GM21576 (cell line): ENCODE data around the gene CMTM6.
"Not testable (repeated sequence)": the region's sequence is repeated elsewhere in the genome, so short reads cannot be mapped to it uniquely, and the experiment has no call there.

Source experiments
- ATAC-seq: cut with Tn5 transposase; IDR thresholded peaks from one replicate; pipeline ENCODE4 v1.9.1; 2021; ENCODE audit warnings: mild to moderate bottlenecking, moderate library complexity; ENCODE audit not compliant: unreplicated experiment

The CMTM6 gene, protein sequence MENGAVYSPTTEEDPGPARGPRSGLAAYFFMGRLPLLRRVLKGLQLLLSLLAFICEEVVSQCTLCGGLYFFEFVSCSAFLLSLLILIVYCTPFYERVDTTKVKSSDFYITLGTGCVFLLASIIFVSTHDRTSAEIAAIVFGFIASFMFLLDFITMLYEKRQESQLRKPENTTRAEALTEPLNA

DNA sequence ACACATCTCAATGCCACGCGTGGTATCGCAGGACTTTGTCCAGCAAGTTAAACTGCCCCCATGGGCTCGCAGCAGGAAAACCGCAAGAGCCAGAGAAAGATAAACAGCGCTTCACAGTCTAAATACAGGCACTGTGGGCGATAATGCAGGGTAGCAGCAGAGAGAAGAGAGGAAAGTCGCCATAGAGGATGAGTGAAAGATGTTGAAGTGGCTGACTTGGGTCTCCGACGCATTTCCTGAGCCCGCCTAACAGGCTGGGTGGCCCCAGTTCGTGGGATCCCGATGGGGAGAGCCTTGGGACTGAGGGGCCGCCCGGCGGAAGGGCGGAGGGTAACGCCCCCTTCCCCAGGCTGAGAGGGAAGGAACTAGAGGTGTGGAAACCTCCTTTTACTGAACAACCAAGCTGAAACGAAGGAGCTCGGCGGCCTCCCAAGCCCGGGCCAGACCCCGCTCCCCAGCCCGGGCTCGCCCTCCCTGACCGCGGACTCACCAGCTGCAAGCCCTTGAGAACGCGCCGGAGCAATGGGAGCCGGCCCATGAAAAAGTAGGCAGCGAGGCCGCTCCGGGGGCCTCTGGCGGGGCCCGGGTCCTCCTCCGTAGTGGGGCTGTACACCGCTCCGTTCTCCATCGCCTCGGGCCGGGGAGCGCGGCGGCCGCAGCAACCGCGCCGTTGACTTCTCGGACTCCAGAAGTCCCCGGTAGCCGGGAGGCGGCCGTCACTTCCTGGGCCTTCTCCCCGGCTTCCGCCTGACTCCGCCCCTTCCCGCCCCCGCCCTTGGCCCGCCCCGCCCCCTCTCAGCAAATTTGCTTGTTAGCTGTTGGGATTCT lies at the start of gene CMTM6:
CMTM6 (minus strand) TSS at position 735 of the 828 bp plus-strand sequence; CDS start at position 628, 107 bp downstream.
- peak; percentile 68 for ATAC-seq

DNA sequence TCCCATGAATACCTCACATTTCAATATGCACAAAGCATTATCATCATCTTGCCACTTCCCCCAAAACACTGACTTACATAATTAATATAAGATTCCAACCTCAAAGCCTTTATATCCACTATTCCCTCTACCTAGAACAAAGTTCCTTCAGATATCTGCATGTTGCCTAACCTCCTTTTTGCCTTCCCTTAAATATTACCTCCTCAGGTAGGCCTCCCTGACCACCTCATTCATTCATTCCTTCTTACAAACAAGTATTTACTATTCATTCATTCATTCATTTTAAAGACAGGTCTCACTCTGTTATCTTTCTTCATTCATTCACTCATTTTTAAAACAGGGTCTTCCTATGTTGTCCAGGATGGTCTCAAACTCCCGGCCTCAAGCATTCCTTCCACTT lies 49.4 kb upstream of the CMTM6 start:
- no peak for ATAC-seq

DNA sequence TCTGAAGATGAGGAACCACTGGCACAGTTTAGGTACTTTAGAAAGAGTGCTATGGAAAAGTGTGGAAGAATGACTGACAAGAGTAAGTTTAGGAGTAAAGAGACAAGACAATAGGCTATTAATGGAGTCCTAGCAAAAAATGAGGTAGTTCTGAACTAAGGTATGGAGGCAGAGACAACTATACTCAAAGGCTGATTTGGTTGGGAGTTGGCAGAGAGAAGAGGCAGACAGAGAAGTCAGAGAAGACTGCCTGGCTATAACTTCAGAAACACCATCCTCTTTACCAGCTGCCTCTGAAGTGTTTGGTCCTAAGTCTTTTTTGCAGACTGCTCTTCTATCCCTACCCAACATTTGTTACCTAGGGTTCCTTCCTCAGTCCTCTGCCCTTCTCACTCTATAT lies 48.8 kb upstream of the CMTM6 start:
- no peak for ATAC-seq

DNA sequence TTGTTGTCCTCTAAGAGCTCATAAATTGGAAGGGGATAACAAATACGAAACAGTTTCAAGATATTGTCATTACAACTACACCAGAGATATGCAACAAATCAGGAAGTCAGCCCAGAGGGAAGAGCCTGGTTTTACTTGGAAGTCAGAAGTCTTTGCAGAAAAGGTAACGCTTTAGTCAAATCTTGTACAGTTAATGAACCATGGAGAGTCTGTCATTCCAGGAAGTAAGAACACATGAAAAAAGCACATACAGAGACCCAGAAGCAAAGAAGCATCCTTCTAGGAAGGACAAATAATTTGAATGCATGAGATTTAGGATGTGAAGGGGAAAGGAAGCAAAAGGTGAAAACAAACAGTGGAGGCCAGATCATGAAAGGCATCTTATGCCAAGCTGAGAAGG lies 48.4 kb upstream of the CMTM6 start:
- ATAC-seq: no peak

DNA sequence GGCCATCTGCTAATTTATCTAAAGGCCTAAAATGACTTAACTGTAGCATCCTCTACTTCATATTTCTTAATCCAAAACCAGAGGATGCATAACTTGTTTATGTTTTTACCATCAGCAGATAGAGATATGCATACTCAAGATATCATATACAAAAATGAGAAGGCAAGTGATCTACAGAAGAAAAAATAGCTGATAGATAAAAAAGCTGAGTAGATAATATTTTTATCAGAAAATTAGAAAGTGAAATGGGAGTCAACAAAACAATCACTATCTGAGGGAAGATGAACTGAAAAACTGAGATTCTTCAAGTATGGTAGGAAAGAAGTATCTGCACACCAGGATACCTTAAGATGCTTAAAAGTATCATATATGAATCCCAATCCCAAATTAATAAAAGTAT lies 42.7 kb upstream of the CMTM6 start:
- ATAC-seq: no peak

DNA sequence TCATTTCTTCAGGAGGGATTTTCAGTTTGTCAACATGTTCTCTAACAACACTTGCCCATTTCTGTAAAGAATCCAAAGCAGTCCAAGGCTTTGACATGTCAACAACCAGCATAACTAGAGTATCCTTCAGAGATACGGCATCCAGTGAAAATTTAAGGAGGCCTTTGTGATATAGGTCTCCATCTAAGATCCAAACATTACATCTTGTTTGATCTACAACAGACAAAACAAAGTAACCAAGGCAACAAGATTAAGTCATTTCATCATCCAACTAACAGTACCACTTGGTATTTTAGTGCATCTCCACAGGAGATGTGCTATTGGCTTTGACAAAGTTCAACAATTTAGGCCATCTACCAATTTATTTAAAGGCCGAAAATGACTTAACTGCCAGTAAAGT lies 42.2 kb upstream of the CMTM6 start:
- ATAC-seq: no peak

DNA sequence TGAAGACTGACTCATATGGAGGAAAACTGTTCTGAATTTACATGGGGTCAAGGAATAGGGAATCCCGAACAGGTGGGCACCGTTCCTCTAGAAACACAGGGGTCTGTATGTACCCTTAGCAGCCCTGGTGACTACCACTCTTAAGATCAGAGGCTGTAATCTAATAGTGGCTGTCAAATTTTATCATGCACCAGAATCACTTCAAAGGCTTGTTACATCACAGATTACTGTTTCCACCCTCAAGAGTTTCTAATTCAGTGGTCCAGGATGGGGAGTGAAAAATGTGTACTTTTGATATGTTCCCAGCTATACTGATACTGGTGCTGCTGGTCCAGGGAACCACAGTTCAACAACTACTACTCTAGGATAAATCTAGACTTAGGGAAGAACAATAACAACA lies 40.2 kb upstream of the CMTM6 start:
- no peak for ATAC-seq

DNA sequence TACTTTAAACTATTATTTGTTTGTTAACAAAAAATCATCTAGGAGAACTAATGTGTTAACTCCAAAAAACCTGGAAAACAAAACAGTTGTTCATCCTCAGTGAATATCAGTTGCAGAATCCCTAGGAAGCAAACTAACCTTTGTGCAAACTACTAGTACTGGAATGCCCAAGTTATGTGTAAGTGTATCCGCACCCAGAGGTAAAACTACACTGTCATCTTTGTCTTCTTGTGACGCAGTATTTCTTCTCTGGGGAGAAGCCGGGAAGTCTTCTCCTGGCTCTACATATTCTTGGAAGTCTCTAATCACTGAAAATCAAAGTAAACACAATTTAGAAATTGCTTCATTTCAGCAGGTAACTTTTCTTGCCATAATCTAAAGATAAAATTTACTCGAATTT lies 38.2 kb upstream of the CMTM6 start:
- no peak for ATAC-seq

DNA sequence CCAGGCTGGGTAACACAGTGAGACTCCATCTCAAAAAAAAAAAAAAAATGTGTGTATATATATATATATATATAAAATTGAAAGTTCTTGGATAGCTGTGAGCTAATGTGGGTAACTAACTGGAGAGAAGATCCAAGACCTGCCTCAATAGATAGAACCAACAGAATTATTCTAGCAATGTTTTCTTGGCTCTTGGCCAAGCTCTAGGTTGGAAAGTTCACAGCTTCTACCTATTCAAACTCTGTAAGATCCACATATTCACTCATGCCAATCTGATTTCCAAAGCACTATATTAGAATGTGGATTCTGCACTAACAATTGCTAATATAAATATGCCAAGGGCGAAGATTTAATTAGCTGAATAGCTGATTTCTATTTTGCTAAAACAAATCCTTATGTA lies 29.8 kb upstream of the CMTM6 start:
- no peak for ATAC-seq

DNA sequence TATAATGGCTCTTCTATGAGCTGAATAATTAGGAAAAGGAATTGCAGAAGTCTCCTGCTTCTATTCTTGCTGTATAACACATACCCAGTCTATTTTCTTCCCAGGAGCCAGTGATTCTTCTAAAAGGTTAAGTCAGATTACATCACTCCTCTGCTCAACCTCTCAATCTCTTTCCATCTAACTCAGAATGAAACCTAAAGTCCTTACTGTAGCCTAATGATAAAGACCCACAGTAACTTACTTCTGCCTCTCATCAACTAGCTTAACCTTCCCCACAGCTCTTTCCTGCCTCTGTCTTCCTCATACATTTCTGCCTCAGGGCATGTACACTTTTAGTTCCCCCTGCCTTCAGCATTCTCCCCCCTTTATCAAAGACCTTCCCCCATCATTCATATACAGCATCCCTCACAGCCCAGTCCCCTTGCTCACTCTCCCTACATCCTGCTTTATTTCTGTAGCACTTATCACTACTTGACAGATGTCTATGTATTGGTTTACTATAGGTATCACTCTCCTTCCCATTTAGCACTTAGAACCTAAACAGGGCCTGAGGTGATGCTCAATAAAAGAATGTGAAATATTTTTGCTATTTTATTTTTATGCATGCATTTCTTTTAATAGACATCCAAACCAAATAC lies 28.5 kb upstream of the CMTM6 start:
- no peak for ATAC-seq

DNA sequence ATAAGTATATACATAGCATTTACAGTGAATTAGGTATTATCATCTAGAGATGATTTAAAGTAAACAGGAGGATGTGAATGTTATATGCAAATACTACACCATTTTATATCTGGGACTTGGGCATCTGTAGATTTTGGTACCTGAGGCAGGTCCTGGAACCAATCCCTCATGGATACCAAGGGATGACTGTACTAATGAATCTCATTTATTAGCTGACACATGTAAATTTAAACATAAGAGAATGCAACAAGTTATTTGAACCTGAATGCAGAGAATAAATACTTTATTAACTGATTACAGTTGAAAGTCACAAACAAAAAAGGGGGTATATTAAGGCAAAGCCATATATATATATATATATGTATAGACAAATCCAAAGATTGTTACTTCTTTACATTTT lies 23.1 kb upstream of the CMTM6 start:
- ATAC-seq: no peak

DNA sequence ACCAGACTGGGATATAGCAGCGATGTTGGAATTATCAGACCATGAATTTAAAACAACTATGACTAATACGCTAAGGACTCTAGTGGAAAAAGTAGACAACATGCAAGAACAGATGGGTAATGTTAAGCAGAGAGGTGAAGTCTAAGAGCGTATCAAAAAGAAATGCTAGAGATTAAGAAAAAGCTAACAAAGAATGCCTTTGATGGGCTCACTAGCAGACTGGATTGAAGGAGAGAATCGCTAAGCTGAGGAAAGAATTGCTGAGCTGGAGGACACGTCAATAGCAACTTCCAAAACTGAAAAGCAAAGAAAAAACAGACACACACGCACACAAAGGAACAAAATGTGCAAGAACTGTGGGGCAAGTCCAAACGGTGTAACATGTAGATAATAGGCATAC lies 20.0 kb upstream of the CMTM6 start:
- no peak for ATAC-seq

DNA sequence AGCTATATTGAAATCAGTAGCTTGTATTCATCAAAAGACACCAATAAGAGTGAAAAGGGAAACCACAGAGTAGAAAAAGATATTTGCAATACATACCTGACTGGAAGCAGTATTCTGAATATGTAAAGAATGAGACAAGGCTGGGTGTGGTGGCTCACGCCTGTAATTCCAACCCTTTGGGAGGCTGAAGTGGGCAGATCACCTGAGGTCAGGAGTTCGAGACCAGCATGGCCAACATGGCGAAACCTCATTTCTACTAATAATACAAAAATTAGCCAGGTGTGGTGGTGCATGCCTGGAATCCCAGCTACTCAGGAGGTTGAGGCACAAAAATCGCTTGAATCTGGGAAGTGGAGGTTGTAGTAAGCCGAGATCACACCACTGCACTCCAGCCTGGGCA lies 16.3 kb upstream of the CMTM6 start:
- not testable (repeated sequence) for ATAC-seq

DNA sequence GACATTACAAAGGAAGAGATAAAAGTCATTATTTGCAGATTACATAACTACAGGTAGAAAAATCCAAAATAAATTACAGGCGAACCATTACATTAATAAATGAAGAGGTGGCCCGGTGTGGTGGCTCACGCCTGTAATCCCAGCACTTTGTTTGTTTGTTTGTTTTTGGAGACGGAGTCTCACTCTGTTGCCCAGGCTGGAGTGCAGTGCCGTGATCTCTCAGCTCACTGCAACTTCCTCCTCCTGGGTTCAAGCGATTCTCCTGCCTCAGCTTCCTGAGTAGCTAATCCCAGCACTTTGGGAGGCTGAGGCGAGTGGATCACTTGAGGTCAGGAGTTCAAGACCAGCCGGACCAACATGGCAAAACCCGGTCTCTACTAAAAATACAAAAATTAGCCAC lies 14.1 kb upstream of the CMTM6 start:
- ATAC-seq: not testable (repeated sequence)

DNA sequence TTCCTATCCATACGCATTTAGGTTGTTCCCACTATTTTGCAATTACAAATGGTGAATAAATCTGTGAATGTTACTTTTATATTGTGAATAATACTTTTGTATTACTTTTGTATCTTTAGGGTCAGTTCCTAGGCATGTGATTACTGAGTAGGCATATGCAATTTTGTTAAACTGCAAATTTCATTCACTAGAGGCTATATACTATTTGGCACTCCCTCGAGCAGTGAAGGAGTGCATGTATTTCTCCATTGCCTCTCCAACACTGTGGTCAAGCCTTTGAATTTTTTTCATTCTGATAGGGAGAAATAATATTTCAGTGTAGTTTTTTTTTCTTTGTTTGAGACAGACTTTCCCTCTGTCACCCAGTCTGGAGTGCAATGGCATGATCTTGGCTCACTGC lies 8.4 kb upstream of the CMTM6 start:
- no peak for ATAC-seq

DNA sequence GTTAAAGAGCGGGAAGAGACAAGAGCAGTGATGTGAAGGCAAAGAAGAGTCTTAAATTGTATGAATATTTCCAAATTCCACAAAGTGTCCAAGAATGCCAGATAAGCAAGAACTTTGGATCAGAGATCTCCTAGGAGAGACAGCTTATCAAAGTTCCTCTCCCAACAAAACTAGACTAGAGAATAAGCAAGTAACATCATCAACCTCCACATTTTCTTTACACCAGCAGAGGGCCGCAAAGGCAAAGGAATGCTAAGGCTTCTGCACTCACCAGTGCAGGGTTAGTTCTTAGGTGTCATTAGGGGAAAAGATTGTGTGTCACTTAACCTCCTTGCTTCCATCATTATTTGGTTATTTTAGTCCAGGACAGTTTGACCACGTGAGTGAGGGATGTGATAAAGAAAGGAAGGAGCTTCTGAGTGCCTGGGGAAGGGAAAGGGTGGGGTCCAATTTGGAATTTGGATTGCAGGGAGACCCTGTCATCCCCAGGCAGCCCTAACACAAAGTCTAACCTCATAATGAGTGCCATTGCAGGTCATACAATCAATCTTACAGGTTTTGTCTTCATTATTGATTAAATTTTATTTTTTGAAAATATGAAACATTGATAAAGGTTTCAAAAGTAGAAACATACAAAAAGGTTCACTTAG lies 7.5 kb upstream of the CMTM6 start:
- ATAC-seq: peak; percentile 89

DNA sequence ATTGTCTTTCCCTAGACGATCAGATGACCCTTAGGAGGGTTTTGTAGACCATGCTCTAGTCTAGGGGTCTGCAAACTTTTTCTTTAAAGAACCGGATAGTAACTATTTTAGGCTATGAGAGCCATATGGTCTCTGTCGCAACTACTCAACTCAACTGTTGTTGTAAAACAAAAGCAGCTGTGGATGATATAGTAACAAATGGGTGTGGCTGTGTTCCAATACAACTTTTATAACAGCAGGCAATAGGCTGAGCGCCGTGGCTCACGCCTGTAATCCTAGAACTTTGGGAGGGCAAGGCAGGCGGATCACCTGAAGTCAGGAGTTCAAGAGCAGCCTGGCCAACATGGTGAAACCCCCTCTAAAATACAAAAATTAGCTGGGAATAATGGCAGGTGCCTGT lies 6.1 kb upstream of the CMTM6 start:
- ATAC-seq: no peak

DNA sequence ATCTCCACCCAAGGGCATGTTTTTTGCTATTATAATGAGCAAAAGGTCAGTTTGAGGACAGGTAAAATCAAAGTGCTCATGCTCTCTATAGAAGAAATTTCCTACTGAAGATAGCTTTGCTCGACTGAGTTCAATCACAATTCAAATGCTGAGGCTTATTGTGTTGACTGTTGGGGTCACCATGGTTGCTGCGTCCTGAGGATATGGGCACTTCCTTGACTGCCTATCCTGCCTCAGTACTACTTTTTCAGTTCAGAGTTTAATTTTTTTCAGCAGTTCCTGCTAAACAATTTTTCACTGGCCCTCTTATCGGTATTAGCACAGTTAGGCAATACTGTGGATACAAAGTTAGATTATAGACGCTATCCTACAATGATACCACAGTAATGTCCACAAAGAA lies 3.8 kb upstream of the CMTM6 start:
- ATAC-seq: no peak

DNA sequence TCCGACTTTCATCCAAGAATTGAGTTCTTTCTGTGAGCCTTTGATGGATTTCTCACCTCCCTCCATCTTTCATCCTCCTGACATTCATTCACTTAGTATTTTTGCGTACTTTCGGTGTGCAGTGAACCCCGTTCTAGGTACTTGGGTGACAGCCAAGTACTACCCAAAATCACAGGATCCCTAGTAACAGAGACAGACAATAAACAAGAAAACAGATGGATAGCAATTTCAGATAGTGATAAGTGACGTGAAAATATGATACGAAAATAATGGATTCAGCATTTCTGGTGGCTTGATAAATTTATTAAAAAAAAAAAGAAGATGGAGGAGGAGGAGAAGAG lies 264 bp upstream of the CMTM6 start:
- ATAC-seq: no peak

DNA sequence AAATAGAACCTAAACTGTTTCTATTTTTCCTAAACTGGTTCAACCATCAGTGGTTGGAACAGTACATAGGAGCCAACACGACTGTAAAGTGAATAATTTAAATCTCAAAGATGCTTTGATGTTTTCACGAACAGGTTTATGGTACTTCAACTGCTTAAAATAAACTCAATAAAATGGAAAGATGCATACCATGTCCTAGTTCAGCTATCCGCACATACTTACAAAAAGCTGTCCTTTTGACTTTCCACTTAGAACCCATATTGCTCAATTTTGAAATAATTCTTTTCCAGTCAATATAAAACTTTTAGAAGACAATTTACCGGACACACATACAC lies 902 bp downstream of the CMTM6 start:
- ATAC-seq: peak; percentile 2

DNA sequence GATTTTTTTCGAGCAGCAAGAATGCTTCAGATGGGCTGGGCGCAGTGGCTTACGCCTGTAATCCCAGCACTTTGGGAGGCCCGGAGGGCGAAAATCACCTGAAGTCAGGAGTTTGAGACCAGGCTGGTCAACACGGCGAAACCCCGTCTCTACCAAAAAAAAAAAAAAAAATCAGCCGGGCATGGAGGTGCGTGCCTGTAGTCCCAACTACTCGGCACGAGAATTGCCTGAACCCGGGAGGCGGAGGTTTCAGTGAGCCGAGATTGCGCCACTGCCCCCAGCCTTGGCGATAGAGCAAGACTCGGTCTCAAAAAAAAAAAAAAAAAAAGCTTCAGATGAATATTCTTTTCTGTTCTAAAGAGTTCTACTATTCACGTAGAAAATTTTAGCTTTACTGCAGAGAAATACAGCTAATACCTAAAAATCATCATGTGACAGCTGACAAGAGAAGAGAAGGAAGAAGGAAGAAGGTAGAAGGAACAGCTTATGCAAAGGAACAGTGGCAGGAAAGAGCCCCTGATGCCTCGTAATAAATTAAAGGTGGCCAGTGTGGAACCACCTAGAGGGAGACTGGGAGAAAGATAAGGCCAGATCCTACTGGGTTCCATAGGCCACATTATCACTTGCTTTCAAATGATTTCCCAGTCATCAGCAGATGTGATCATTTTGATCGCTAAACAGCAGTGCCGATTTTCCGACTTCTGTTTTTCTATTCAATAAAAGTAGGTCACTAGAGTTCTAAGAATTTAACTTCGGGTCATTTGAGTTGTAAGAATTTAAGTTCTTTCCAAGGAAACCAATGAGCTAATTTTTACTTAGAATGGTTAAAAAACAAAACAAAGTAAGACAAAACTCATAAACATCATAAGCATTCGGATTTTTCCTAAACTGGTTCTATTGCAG lies 1.5 kb downstream of the CMTM6 start:
- no peak for ATAC-seq
